Fibroblast of skin of right biceps (primary cell): ENCODE results near the gene PRR20G.
"Not testable (repeated sequence)": the region's sequence is repeated elsewhere in the genome, so short reads cannot be mapped to it uniquely, and the experiment has no call there.

Source experiments
- DNase-seq: peaks from one replicate; pipeline ENCODE4 v3.0.0-alpha.2; 2013

PRR20G gene

DNA sequence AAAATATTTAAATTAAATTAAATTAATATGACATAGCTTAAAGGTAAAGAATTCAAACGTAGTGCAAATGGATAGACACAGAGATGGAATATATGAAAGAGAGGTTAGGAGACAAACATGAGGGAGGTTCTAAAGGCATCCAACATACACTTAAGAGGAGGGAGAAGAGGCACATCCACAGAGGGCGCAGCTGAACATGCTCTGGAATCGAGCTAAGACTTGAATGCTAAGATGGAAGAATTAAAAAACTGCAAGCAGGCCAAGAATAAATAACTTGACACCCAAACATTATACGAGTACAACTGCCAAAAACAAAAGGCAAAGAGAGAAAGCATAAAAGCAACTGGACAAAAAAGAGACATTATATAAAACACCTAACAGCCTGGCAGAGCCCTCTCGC, 9.1 kb upstream of the PRR20G start:
- DNase-seq: no peak

DNA sequence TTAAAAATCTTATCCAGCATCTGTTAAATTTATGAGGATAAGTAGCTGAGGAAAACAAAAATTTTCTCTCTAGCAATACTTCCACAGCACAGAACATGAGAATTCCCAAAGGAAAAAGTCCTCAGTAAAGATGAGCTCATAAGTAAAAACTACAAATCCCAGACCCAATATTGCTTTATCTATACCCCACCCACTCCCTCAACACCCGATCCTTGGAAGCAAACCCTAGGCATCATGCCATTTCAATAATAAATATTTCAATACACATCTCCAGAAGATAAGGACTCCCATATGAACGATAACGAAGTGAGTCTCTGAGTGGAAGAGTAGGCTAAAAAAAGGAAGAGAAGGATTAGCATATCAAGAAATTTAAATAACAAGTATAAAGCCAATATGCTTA, 8.3 kb upstream of the PRR20G start:
- DNase-seq: no peak

DNA sequence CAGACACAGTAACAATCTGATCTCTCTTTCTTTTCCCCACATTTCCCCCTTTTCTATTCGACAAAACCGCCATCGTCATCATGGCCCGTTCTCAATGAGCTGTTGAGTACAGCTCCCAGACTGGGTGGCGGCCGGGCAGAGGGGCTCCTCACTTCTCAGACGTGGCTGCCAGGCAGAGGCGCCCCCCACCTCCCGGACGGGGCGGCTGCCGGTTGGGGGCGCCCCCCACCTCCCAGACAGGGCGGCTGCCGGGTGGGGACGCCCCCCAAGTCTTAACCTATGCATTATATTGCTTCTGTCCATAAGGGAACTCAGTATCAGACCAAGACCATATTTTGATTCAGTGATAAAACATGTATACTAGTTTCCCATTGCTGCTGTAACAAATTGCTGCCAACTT, 5.8 kb upstream of the PRR20G start:
- DNase-seq: not testable (repeated sequence)

DNA sequence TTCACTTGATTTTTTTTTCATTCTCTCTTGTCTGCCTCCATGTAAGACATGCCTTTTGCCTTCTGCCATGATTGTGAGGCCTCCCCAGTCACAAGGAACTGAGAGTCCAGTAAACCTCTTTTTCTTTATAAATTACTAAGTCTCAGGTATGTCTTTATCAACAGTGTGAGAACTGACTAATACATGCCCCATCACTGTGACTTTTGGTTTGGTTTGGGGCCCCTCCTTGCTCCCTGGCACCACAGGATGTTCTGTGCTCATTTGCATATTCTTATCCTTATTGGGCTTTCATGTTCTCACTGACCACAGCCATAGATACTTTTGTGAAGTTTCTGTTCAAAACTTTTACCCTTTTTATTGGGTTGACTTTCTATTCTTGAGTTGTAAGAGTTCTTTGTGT, 3.8 kb upstream of the PRR20G start:
- DNase-seq: no peak

DNA sequence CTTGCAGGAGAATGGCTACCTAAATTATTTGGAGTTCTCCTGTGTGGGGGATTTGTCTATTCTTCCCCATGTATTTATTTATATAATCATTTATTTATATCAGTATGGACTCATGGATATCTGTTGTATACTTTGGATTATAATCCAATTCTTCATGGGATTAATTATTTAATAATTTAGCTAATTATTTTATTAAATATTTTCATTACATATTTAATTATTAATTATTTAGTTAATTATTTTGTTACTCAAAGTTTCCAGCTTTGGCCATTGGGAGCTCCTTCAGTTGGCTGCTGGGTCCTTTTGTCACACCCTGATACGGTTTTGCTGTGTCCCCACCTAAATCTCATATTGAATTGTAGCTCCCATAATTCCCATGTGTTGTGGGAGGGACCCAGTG, 3.3 kb upstream of the PRR20G start:
- no peak for DNase-seq

DNA sequence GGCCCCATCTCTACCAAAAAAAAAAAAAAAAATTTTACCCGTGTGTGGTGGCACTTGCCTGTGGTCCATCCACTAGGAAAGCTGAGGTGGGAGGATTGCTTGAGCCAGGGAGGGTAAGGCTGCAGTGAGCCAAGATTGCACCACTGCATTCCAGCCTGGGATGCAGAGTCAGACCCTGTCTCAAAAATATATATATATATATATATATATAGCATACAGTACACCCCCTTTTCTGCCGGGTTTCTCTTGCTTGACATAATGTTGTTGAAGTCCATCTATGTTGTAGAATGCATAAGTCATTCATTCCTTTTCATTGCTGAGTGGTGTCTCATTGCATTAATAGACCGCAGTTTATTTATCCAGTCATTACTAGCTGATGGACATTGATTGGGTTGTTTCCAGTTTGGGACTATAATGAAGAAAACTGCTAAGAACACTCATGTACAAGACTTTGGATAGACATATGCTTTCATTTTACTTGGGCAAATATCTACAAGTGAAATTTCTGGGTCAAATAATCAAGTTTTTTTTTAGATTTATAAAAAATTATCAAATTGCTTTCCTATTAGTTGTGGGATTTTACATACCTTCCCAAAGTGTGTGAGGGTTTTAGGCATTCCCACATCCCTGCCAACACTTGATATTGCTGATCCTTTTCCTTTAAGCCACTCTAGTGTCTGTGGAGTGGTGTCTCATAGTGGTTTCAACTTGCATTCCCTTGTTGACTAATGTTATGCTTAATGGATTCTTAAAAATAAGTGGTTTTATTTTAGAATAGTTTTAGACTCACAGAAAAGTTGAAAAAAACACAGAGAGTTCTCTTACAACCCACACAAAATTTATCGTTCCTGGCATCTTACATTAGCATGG, 2.1 kb upstream of the PRR20G start:
- DNase-seq: peak; percentile 22

DNA sequence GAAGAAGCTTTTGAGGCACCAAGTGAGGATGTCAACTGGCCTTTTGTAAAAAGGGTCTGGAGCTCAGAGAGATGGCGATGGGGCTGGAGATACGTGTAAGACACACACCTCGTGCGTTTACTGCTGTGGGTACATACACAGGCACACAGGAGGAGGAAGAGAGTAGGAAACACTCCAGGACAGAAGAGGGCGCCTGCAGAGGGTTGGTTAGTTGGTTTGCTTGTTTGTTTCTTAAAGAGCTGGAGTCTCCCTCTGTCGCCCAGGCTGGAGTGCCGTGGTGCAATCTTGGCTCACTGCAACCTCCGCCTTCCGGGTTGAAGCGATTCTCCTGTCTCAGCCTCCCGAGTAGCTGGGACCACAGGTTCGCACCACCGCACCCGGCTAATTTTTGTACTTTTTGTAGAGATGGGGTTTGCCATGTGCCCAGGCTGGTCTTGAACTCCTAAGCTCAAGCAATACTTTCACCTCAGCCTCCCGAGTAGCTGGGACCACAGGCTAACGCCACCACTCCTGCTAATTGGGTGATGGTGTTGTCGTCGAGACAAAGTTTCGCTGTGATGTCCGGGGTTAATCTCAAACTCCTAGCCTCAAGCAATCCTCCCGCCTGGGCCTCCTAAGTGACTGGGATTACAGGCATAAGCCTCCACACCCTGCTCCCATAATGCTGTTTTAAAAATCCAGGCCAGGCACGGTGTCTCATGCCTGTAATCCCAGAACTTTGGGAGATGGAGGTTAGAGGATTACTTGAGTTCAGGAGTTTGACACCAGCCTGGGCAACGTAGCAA, 1.3 kb upstream of the PRR20G start:
- no peak for DNase-seq

DNA sequence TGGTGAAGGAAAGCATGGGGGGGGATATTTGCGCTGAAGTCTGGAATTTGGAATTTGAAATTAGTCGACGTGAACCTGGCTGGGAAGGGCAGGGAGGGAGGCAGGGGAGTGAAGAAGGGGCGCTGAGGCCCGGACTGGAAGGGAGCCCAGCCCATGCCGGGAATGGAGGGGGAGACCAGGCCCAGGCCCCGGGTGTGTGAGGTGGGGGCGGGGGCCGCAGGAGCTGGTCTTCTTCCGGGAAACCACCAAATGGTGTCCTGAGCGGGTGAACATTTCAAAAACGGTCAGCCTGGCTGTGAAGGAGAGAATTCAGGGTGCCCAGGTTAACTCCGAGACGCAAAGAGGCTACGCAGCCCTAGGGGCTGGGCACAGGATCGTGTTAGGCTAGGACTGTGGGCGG, 497 bp upstream of the PRR20G start:
- no peak for DNase-seq

DNA sequence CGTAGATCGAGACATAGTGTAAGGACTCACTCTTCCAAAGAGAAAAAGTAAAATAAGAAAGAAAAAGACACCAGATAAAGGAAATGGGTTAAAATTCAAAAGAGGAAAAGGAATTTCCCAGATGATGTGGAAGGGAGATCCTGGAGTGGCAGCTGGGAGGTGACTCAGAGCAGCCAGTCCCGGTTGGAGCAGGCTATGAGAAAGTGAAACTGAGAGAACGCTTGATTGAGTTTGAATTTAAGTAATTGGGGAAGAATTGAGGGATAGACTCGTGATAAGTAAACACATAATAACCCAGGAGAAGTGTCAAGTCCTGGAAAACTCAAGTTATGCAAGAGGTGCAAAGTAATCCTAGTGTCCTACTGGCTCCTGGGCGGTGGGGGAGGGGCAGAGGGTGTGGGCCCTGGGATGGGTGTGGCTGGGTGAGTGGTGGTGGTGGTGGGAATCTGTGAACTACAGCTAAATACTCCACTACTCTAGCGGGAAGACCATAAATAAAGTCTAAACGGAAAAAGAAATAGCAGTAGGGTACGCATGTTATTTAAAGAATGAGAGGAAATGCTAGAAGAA, 1.2 kb downstream of the PRR20G start:
- DNase-seq: no peak

DNA sequence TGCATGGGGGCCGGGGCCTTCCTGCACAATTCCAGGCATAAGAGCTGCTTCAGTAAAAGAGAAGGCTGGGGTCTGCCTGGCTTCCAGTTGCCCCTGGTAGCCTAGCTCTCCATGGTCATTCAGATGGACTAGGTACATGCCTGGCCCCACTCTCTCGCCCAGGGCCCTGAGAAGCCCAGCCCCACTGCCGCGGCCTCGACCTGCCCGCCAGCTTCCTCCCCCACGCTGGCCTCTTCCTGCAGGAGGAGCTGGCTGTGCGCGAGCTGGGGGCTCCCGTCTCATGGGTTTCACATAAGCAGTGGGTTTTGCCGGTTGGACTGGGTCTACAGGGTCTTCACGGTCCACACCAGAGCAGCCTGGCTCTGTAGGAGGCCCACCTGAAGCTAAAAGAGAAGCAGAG, 3.6 kb downstream of the PRR20G start:
- DNase-seq: no peak

DNA sequence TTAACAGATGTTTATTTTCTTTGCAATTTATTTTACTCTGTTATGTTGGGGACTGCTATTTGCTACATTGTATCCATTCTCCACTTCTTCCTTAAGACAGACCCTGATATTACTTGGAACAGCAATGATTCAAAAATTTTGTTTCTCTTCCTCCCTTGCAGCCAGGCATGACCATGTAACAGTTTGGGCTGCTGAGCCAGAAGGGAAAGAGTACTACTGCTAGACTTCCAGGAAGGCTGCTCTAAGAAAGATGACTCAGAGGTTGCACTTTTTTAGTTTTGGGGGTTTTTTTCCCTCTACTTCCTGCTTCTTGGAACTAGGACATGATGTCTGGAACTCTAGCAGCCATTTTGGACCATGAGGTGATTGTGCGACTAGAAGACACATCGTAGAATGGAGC, 10.3 kb downstream of the PRR20G start:
- DNase-seq: no peak

DNA sequence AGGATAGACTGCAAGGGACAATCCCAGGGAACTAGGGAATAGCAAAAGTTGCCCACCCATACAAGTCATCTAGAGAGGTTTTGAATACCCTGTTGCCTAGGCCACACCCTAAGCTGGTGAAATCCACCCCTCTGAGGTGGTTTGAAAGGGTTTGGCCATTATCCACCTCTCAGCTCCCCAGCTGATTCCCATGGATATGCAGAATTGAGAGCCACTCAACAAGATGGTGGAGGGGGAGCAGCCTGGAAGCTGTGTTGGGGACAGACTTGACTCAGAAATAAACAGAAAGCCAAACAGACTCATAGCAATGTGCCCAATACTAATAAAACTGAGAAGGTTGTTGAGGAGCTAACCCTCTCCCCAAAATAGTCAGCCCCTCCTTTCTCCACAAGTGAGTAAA, 10.9 kb downstream of the PRR20G start:
- no peak for DNase-seq

DNA sequence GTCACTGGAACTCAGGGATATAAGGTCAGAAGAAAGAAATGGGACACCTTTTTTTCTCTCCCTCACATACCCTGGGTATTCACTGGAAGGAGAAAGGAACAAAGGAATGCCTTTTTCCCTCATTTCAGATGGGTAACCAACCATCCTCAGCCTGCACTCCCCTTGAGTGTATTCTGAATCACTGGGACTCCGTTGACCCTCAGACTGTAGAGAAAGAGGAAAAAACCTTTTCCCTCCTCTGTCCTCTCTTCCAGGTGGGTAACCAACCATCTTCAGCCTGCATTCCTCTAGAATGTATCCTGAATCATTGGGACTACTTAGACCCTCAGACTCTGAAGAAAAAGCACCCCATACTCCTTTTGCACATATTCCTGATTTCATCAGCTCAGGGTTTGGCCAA, 11.4 kb downstream of the PRR20G start:
- DNase-seq: no peak

DNA sequence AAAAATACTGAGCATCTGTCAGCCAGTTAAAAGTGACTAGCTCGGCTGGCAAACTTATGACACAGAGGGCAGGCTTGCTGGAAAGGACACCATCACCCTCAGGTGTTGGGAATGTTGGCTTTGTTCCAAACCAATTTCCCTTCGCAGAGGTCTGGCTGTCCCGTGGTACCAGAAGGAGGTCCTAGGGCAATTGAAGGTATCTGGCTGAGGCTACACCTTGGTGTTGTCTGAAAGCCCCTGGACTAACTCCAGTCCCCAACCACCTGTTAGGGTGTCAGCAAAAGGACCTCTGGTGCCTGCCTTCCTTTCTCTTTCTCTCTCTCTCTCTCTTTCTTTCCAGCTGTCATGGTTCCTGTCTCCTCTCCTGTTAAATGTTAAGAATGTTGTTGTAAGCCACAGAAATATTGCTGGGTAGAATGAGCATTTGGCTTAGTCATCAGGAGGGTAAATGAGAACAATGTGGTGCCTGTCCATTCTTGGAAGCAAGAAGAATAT, 12.5 kb downstream of the PRR20G start:
- DNase-seq: peak; percentile 17

DNA sequence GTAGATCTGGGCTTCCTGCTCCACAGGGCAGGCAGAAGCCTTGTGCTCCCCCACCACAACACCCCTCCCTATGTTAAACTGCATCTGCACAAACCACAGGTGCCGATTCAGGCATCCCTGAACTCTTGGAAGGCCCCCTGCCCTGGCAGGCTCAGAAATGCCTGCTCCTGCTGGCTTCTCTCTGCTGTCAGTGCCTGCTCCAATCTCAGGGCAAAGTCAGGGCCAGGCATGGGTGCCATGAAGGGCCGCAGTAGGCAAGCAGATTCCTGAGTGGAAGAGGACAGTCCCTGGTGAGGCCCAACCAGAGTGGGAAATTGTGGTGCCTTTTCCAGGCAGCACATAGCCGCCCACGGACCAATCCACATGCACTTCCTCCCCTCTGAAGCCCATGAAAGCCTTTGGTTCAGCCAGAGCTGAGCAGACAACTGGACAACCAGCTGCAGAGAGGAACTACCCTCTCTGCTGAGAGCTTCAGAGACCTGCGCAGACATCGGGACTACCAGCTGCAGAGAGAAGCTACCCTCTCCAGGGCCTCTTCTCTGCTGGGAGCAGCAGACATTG, 13.6 kb downstream of the PRR20G start:
- no peak for DNase-seq

DNA sequence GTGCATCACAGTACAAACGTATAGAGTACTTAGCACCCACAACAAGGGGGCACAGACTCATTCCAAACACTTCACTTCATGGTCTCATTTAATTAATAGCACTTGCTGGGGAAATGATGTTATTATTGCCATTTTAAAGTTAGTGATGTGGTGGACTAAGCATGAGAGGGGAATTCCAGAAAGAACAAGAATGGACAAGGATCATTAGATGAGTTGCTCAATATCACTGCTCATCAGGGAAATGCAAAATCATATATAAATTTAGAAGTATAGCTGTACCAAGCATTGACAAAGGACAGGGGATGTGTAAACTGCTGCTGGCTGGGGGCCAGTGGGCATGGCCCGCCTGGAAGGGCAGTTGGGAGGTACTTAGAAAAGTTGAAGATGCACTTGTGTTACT, 14.6 kb downstream of the PRR20G start:
- no peak for DNase-seq

DNA sequence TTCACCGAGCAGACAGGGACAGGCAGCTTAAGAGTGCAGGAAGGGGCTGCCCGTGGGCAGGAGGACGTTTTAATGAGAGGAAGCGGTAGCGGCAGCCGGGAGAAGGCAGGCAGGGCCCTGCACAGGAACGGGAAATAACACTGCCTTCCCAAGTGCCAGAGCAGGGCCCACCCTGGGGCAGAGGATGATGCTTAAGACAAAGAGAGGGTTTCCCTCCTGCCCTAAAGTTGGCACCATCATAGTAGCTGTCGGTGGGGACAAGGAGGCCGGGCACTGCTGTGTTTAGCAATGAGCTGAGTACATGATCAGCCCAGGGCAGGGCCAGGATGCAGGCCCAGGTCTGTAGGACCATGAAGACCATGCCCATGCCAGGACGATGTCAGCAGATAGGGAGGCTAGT, 21.7 kb downstream of the PRR20G start:
- no peak for DNase-seq

DNA sequence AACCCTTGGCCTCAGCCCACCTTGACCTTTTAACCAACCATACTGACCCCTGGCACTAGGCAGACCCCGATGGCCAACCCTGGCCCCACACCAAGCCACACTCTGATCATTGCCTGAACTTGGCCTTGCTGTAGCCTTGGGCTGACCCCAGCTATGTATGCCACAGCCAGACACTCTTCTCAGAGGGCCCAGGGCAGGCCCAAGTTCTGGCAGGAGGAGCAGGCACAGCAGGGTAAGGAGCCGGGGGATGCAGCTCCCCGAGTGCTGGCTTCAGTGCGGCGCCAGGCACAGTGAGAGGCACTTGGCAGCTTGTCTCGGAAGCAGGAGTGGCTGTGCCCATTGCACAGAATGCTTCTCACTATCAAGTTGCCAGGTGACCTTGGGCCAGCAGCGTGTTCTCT, 22.3 kb downstream of the PRR20G start:
- no peak for DNase-seq

DNA sequence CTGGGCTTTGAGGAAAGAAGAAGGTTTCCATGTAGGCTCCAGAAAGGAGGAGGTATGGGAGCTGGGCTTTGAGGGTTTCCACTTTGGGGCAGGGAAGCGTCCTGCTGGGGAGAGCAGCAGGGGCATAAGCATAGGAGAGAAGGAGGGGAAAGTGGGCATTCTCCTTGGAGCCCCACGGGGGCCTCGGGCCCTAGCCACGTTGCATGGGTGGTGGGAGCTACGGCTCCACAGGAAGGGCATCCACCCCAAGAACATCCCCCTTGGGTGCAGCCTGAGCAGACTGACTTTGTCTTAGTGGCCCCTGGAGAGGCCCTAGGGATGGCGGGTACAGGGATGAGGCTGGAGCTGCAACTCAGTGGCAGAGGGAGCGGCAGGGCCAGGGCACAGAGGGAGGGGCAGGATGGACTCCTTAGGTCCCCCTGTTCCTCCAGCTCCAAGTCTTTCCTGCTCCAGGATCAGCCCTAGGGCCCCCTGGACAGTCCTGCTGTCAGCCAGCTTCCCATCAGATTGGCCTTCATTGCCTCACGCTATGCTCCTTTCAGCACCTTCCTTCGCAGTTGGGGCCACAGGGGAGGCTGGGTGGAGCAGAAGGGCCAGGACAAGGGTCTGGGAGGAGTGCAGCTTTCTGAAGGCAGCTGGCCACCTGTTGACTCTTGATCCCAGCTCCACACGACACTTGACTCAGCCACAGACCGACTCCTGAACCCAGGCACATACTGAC, 22.9 kb downstream of the PRR20G start:
- no peak for DNase-seq

DNA sequence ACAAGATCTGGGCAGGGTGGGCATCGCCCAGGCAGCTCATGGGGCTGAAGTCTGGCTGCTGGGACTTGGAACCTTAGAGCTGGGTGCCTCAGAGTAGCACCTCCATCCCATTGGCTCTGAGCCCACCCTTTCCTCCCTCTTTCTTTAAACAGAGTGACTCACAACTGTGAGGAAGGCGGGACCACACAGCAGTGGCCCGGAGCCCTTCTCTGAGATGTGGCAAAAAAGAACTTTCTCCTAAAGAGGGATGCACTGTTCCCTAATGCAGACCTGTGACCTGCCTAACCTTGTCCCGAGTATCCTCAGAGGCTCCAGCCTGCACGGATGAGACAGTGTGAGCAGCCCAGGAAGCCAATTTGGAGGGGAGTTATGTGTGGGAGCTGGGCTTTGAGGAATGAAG, 23.6 kb downstream of the PRR20G start:
- peak; percentile 5 for DNase-seq

DNA sequence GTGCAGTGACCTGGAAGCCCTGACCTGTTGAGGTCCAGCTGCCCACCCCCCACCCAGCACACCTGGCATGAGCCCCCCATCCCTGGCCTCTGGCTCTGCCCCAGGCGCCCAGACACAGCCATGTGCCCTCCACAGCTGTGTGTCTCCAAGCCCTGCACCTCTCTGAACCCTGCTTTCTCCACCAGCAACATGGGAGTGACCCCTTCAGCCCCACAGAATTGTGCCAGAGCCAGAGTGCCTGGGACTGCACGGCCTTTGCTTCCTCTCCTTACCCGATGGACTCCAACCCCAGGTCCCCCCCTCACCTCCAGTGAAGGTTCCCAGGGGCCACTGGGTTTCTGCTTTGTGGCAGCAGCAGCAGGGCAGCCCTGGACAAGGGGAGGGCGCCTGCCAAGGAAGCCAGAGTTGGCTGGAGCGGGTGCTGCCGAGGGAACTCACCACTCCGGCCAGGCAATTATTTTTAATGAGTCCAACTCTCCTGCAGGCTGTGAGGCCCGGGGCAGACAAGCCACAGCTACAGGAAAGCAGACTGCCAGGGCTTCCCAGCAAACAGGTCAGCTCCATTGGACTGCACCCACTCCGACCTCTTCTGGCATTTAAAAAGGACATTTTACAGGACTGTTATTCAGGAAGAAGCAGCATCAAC, 24.1 kb downstream of the PRR20G start:
- no peak for DNase-seq

DNA sequence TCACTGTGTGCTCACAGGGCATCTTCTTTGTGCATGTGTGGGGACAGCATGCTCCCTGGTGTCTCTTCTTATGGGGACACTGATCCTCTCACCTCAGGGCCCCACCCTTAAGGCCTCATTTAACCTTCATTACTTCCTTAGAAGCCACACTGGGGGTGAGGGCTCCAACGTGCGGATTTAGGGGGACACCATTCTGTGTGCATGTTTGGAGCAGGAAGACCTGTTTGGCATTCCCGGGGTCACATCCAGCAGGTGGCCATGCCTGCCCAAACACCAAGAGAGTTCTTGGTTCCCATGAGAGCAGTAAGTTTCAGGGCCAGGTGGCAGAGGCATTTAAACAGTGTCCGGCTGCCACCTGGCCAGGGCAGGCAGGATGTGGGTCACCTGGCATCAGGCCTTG, 24.8 kb downstream of the PRR20G start:
- DNase-seq: no peak
